ENCODE data around the gene SSR1. TPM values are rescaled to one million over a fixed set of nuclear protein-coding genes. Genes with fewer than 3 reads are reported as not detected.

The SSR1 gene
- total RNA-seq, 1 experiment from 2014 or later: 318 TPM

DNA sequence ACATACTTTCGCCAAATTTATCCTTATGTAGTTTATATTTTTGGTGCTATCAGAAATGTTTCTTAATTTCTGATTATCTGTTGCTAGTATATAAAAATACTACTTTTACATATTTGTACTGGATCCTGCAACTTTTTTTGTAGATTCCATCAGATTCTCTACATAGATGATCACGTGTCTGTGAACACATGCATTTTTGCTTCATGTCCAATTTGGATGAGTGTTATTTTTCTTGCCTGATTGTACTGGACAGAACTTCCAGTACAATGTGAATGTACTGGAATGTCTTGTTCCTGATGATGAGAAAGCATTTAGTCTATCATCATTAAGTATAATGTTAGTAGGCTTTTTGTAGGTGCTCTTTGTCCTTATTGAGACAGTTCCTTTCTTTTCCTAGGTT lies 25.0 kb upstream of the SSR1 start:
- ChIA-PET POLR2A (interaction anchor here (0.6 to 2.3 kb wide), 2 partner anchors 8 to 52 kb away, joined by 4 to 6 read pairs; partner anchors contain the start of genes CAGE1 and RIOK1), CTCF (no interaction called here)
- no TSS peak for BruUV-seq (replicated peaks)
- Mint-ChIP-seq H3K27ac (ENCODE audit: low read depth, unreplicated experiment) (no peak overlapping the region), H3K36me3 (ENCODE audit: insufficient read depth, unreplicated experiment) (no peaks in the 10 kb centered on the region), H3K4me1 (ENCODE audit: insufficient read depth, unreplicated experiment) (peaks cover 7% of the 10 kb centered on the region), H3K9me3 (ENCODE audit: unreplicated experiment) (no peaks in the 10 kb centered on the region), H3K27me3 (ENCODE audit: insufficient read depth, unreplicated experiment) (no peaks in the 10 kb centered on the region), H3K4me3 (ENCODE audit: unreplicated experiment) (no peak overlapping the region)
- no peak for DNase-seq (ENCODE audit: unreplicated experiment)
- TF ChIP-seq, protein P1, sequence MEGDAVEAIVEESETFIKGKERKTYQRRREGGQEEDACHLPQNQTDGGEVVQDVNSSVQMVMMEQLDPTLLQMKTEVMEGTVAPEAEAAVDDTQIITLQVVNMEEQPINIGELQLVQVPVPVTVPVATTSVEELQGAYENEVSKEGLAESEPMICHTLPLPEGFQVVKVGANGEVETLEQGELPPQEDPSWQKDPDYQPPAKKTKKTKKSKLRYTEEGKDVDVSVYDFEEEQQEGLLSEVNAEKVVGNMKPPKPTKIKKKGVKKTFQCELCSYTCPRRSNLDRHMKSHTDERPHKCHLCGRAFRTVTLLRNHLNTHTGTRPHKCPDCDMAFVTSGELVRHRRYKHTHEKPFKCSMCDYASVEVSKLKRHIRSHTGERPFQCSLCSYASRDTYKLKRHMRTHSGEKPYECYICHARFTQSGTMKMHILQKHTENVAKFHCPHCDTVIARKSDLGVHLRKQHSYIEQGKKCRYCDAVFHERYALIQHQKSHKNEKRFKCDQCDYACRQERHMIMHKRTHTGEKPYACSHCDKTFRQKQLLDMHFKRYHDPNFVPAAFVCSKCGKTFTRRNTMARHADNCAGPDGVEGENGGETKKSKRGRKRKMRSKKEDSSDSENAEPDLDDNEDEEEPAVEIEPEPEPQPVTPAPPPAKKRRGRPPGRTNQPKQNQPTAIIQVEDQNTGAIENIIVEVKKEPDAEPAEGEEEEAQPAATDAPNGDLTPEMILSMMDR (IDR thresholded peaks at IDR 0.05; ENCODE audit: unreplicated experiment): no peak
- intact Hi-C loops (cut with micrococcal nuclease): no loop called here

- no peaks in the 10 kb centered on the region for H3K36me3 Mint-ChIP-seq (ENCODE audit: insufficient read depth, unreplicated experiment)
- no TSS peak for BruUV-seq (replicated peaks)
- H3K4me1 Mint-ChIP-seq (ENCODE audit: insufficient read depth, unreplicated experiment): no peaks in the 10 kb centered on the region
- H3K27ac Mint-ChIP-seq (ENCODE audit: low read depth, unreplicated experiment): no peak overlapping the region
- DNase-seq (ENCODE audit: unreplicated experiment): no peak
- no peaks in the 10 kb centered on the region for H3K27me3 Mint-ChIP-seq (ENCODE audit: insufficient read depth, unreplicated experiment)
- POLR2A ChIA-PET: interaction anchor here (0.7 kb wide), 1 partner anchor 24 kb away, joined by 4 read pairs; no protein-coding TSS in a partner anchor
- no peak overlapping the region for H3K4me3 Mint-ChIP-seq (ENCODE audit: unreplicated experiment)
- intact Hi-C loops (cut with micrococcal nuclease): no loop called here
- CTCF ChIA-PET: interaction anchor here (0.7 to 0.8 kb wide), 2 partner anchors 9 kb away, joined by 3 to 5 read pairs; no protein-coding TSS in a partner anchor
- H3K9me3 Mint-ChIP-seq (ENCODE audit: unreplicated experiment): no peaks in the 10 kb centered on the region
- TF ChIP-seq, protein P1 (IDR thresholded peaks at IDR 0.05; ENCODE audit: unreplicated experiment): no peak
Measured at GRCh38 chr6:7335519-7335918, 22.5 kb upstream of the SSR1 start.

GRCh38 chr6:7334685-7335084 lies 21.7 kb upstream of the SSR1 start:
- H3K27me3 Mint-ChIP-seq (ENCODE audit: insufficient read depth, unreplicated experiment): no peaks in the 10 kb centered on the region
- intact Hi-C loops (cut with micrococcal nuclease): no loop called here
- CTCF ChIA-PET: no interaction called here
- BruUV-seq (replicated peaks): no TSS peak
- no peak overlapping the region for H3K4me3 Mint-ChIP-seq (ENCODE audit: unreplicated experiment)
- POLR2A ChIA-PET: interaction anchor here (0.7 kb wide), 1 partner anchor 23 kb away, joined by 4 read pairs; no protein-coding TSS in a partner anchor
- no peaks in the 10 kb centered on the region for H3K36me3 Mint-ChIP-seq (ENCODE audit: insufficient read depth, unreplicated experiment)
- H3K27ac Mint-ChIP-seq (ENCODE audit: low read depth, unreplicated experiment): no peak overlapping the region
- TF ChIP-seq, protein P1 (IDR thresholded peaks at IDR 0.05; ENCODE audit: unreplicated experiment): no peak
- H3K9me3 Mint-ChIP-seq (ENCODE audit: unreplicated experiment): no peaks in the 10 kb centered on the region
- H3K4me1 Mint-ChIP-seq (ENCODE audit: insufficient read depth, unreplicated experiment): no peaks in the 10 kb centered on the region
- DNase-seq (ENCODE audit: unreplicated experiment): no peak

DNA sequence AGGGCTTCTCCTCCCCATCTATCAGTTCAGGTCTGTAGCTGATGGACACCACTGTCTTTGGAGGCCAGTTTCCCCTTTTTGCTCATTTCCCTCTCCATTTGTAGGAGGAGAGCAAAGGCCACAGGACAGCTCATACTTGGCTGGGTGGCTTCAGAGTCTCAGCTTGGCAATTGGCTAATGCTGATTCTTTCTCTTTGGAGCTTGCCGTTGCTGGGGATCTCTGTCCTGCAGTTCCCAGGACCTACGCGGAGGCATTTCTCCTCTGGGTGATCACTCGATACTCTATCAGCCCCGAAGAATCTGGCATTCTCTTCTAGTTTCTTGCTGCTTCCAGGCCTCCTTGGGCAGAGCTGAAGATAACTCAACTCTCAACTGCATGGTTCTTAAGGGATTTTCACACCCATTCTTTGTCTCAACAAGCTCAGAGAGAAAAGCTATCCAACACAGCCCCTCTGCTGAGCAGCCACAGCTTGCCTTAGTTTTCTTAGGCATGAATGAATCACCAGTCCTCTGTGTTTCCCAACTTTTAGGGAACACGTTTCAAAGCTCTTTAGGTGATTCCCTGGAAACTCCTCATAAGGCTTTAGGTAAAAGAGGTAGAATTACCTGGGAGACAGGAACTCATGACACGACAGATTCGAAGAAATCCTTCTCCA lies 19.2 kb upstream of the SSR1 start:
- H3K27me3 Mint-ChIP-seq (ENCODE audit: insufficient read depth, unreplicated experiment): no peaks in the 10 kb centered on the region
- ChIA-PET CTCF (interaction anchor here (0.9 kb wide), 1 partner anchor 13 kb away, joined by 5 read pairs; no protein-coding TSS in a partner anchor), POLR2A (interaction anchor here (0.6 to 1.3 kb wide), 7 partner anchors 16 to 748 kb away, joined by 3 to 6 read pairs (median 3); partner anchors contain the start of genes CAGE1, RIOK1 and SSR1)
- peaks cover 10% of the 10 kb centered on the region for H3K36me3 Mint-ChIP-seq (ENCODE audit: insufficient read depth, unreplicated experiment)
- no peaks in the 10 kb centered on the region for H3K9me3 Mint-ChIP-seq (ENCODE audit: unreplicated experiment)
- no TSS peak for BruUV-seq (replicated peaks)
- H3K4me3 Mint-ChIP-seq (ENCODE audit: unreplicated experiment): no peak overlapping the region
- no peak overlapping the region for H3K27ac Mint-ChIP-seq (ENCODE audit: low read depth, unreplicated experiment)
- intact Hi-C loops (cut with micrococcal nuclease): no loop called here
- TF ChIP-seq, protein P1 (IDR thresholded peaks at IDR 0.05; ENCODE audit: unreplicated experiment): no peak
- no peaks in the 10 kb centered on the region for H3K4me1 Mint-ChIP-seq (ENCODE audit: insufficient read depth, unreplicated experiment)
- DNase-seq (ENCODE audit: unreplicated experiment): peak; percentile 51

All from MCF 10A (cell line).